Measurements from ENCODE around the gene GLG1. TPM values are rescaled to one million over a fixed set of nuclear protein-coding genes. Genes with fewer than 3 reads are reported as not detected.

The GLG1 gene
- total and polyA plus RNA-seq, 4 donors = 22.2 to 71.5 (median 47.9) TPM

- no peak for TF ChIP-seq HNF4G (IDR thresholded peaks at IDR 0.05)
- TF ChIP-seq NR2F2 (IDR thresholded peaks at IDR 0.05) = peak; percentile 53
- no peak for TF ChIP-seq ZBTB33 (IDR thresholded peaks at IDR 0.05)
- TF ChIP-seq JUND (IDR thresholded peaks at IDR 0.05) = no peak
- TF ChIP-seq FOXA2 (IDR thresholded peaks at IDR 0.05) = peak; percentile 73
Measured at GRCh38 chr16:74627506-74628220, 20.7 kb upstream of the GLG1 start (continued).

GRCh38 chr16:74626741-74627416 is 20.0 kb upstream of the GLG1 start:
- no peak overlapping the region for H3K4me3 ChIP-seq (ENCODE audit: low read depth in 1 of 3, low read length in 3 of 3)
- H3K9me3 ChIP-seq (ENCODE audit: control insufficient read depth in 4 of 4, low read length in 3 of 4) = no peaks in the 10 kb centered on the region
- peak overlapping the region; percentile 75 to 86 for H3K27ac ChIP-seq (ENCODE audit: low read depth in 1 of 2, low read length in 2 of 2)
- peaks cover 10 to 54% (median 33%) of the 10 kb centered on the region in 4 donors for H3K4me1 ChIP-seq (ENCODE audit: control insufficient read depth in 4 of 4, insufficient read depth in 4 of 4, low read length in 3 of 4)
- H3K9ac ChIP-seq (ENCODE audit: low read depth in 1 of 2, low read length in 2 of 2) = peak overlapping the region; percentile 2 to 19
- H3K36me3 ChIP-seq (ENCODE audit: control insufficient read depth in 4 of 4, insufficient read depth in 3 of 4, low read depth in 1 of 4, low read length in 3 of 4) = peaks cover 5 to 8% (median 7%) of the 10 kb centered on the region in 4 donors
- TF ChIP-seq FOXA1 (IDR thresholded peaks at IDR 0.05) (no peak), RXRA (IDR thresholded peaks at IDR 0.05) (no peak), TAF1 (conservative IDR thresholded peaks at IDR 0.05) (no peak), FOXA2 (IDR thresholded peaks at IDR 0.05) (no peak)
- WGBS = 0% methylated on average over 1 of the region's 1 CpG
- no peak for DNase-seq (ENCODE audit: low spot score)
- no peaks in the 10 kb centered on the region for H3K27me3 ChIP-seq (ENCODE audit: control insufficient read depth in 4 of 4, insufficient read depth in 4 of 4, low read length in 3 of 4)

GRCh38 chr16:74625500-74626350 is 18.8 kb upstream of the GLG1 start:
- Histone ChIP-seq H3K36me3 (ENCODE audit: control insufficient read depth in 4 of 4, insufficient read depth in 3 of 4, low read depth in 1 of 4, low read length in 3 of 4) (peaks cover 5 to 8% (median 5%) of the 10 kb centered on the region in 4 donors), H3K9ac (ENCODE audit: low read depth in 1 of 2, low read length in 2 of 2) (no peak overlapping the region), H3K4me3 (ENCODE audit: low read depth in 1 of 3, low read length in 3 of 3) (no peak overlapping the region), H3K27ac (ENCODE audit: low read depth in 1 of 2, low read length in 2 of 2) (peak overlapping the region; percentile 19 to 47), H3K9me3 (ENCODE audit: control insufficient read depth in 4 of 4, low read length in 3 of 4) (no peaks in the 10 kb centered on the region), H3K4me1 (ENCODE audit: control insufficient read depth in 4 of 4, insufficient read depth in 4 of 4, low read length in 3 of 4) (peaks cover 10 to 54% (median 33%) of the 10 kb centered on the region in 4 donors), H3K27me3 (ENCODE audit: control insufficient read depth in 4 of 4, insufficient read depth in 4 of 4, low read length in 3 of 4) (no peaks in the 10 kb centered on the region)
- WGBS = 72% methylated on average over 14 of the region's 14 CpGs
- TF ChIP-seq MAX (IDR thresholded peaks at IDR 0.05) (peak; percentile 5), REST (IDR thresholded peaks at IDR 0.05) (no peak), NR2F2 (IDR thresholded peaks at IDR 0.05) (no peak), HNF4A (conservative IDR thresholded peaks at IDR 0.05) (peak; percentile 48), FOXA2 (IDR thresholded peaks at IDR 0.05) (no peak), JUND (IDR thresholded peaks at IDR 0.05) (peak in 1 of 2 donors; percentile 21), YY1 (IDR thresholded peaks at IDR 0.05) (peak; percentile 90), SP1 (IDR thresholded peaks at IDR 0.05) (peak; percentile 20), HNF4G (IDR thresholded peaks at IDR 0.05) (peak; percentile 29), RAD21 (IDR thresholded peaks at IDR 0.05) (peak in 1 of 2 donors; percentile 10), RXRA (IDR thresholded peaks at IDR 0.05) (peak; percentile 64 to 66)
- DNase-seq (ENCODE audit: low spot score) = no peak
